Activated CD4-positive, alpha-beta memory T cell treated with anti-CD3 and anti-CD28 coated beads for 36 hours (primary cell): ENCODE measurements around the gene RORB. TPM values are rescaled to one million over a fixed set of nuclear protein-coding genes. Genes with fewer than 3 reads are reported as not detected.
A peak's percentile ranks its signal among the peaks of the same experiment; 100 is the strongest.

Experiments used
- CTCF ChIA-PET: fragments of 350-600 bp; sonication (Branson Sonifier 250); formaldehyde crosslinking; loops from one replicate; lab custom pipeline; 2021; ENCODE audit warnings: antibody characterized with exemption, inconsistent platforms; lab: Charles Lee
- POLR2A ChIA-PET: fragments of 350-600 bp; sonication (Branson Sonifier 250); formaldehyde crosslinking; loops from one replicate; lab custom pipeline; 2021; ENCODE audit warnings: antibody characterized with exemption; lab: Charles Lee
- DNase-seq: peaks from one replicate; pipeline ENCODE4 v3.0.0-alpha.2; 2020
- H3K27ac Mint-ChIP-seq: one replicate; pipeline ENCODE4 v1.8.0; 2021; ENCODE audit warnings: mixed read lengths
- H3K27me3 Mint-ChIP-seq: one replicate; pipeline ENCODE4 v1.8.0; 2021; ENCODE audit warnings: mixed read lengths
- H3K36me3 Mint-ChIP-seq: one replicate; pipeline ENCODE4 v1.8.0; 2021; ENCODE audit warnings: mixed read lengths
- H3K4me1 Mint-ChIP-seq: one replicate; pipeline ENCODE4 v1.8.0; 2021; ENCODE audit warnings: low read depth, mixed read lengths
- H3K4me3 Mint-ChIP-seq: one replicate; pipeline ENCODE4 v1.8.0; 2021; ENCODE audit warnings: mild to moderate bottlenecking, mixed read lengths
- H3K9me3 Mint-ChIP-seq: one replicate; pipeline ENCODE4 v1.8.0; 2021; ENCODE audit warnings: mixed read lengths
- intact Hi-C: fragments of 100-400 bp; cut with micrococcal nuclease; formaldehyde crosslinking; loops from one replicate; pipeline ENCODE4 v1.15.1; 2023
- total RNA-seq, 2 experiments: library from RNA; stranded (reverse); gene quantifications; one replicate each; pipeline ENCODE4 v1.2.3, GENCODE V29; 2021

Gene RORB
- total RNA-seq, 2 experiments from 2014 or later = 0.02 to 0.07 TPM

DNA sequence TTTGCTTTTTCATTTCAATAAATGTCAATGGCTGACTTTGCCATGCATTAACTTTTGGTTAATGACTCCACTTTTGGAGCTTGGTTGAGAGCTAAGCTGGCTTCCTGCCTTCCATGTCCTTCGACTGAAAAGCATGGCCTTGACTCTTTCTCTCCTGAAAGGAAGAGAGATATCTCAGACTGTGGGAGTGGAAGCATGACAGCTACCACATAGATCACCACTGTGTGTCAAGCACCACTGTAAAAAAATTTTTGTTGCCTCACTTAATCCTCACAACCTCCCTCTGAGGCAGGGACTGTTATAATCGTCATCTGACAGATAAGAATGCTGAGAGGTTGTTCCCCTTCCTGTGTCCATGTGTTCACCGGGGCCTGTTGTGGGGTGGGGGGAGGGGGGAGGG is 184.8 kb downstream of the RORB start:
- DNase-seq = no peak
- Mint-ChIP-seq H3K27me3 (peaks cover 4% of the 10 kb centered on the region), H3K4me1 (no peaks in the 10 kb centered on the region), H3K27ac (no peak overlapping the region), H3K36me3 (no peaks in the 10 kb centered on the region), H3K9me3 (no peaks in the 10 kb centered on the region), H3K4me3 (no peak overlapping the region)
- POLR2A ChIA-PET = no interaction called here
- CTCF ChIA-PET = no interaction called here
- intact Hi-C loops = no loop called here

DNA sequence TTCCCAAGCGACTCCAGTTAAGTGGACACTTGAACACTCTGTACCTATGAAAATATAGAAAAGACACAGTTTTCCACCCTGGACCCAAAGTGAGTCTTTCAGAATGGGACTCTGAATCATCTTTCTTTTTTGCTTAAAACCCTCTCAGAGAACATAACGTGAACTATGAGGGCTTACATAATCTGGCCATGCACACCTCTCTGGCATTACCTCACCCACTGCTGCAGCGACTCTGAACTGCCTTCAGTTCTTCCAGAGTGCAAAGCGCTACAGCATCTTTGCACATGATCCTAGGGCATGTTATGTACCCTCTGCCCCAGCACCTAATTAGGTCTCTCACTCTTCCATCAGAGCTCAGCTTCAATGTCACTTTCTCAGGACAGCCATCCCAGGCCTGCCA is 186.2 kb downstream of the RORB start:
- no peaks in the 10 kb centered on the region for H3K4me1 Mint-ChIP-seq
- no peak overlapping the region for H3K4me3 Mint-ChIP-seq
- H3K36me3 Mint-ChIP-seq = no peaks in the 10 kb centered on the region
- intact Hi-C loops = no loop called here
- no peak for DNase-seq
- ChIA-PET CTCF (no interaction called here), POLR2A (no interaction called here)
- peaks cover 4% of the 10 kb centered on the region for H3K27me3 Mint-ChIP-seq
- no peaks in the 10 kb centered on the region for H3K9me3 Mint-ChIP-seq
- H3K27ac Mint-ChIP-seq = no peak overlapping the region

DNA sequence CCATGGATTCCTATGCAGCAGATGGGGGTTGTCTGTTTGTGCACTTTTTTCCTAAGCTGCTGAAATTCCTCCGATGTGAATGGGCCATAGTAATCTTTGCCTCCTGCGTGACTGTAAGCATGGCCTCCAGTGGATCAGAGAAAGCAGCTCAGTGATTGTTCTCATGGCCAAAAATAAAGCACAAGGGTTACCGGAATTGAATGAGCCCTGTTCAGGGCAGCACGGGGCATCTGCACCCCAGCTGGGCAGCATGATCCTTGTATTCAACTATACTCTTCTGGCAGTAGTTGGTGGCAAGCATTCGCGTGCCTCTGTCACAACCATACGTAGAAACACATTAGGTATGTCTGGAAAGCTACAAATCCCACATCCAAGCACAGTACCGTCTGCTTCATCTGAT is 193.9 kb downstream of the RORB start:
- Mint-ChIP-seq H3K27ac (no peak overlapping the region), H3K36me3 (no peaks in the 10 kb centered on the region), H3K27me3 (peaks cover 1% of the 10 kb centered on the region), H3K4me1 (no peaks in the 10 kb centered on the region), H3K9me3 (no peaks in the 10 kb centered on the region), H3K4me3 (no peak overlapping the region)
- POLR2A ChIA-PET = no interaction called here
- intact Hi-C loops = no loop called here
- no peak for DNase-seq
- CTCF ChIA-PET = no interaction called here

DNA sequence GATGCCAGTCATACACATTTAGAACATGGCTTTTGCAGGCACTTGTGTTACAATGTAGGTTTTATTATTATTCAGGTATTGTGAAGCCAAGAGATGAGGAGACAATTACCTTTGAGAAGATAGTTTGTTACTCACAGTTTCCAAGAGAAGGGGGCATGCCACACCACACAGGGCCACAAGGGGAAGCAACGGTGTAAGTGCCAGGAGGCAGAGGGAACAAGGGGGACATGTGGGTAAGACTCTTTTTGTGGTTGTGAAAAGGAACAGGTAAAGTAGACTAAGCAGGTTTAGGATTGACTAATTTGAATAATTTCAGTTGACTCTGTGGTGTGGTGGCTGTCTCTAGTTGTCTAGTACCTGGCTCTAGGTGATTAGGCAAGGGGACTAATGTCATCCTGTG is 199.4 kb downstream of the RORB start:
- Mint-ChIP-seq H3K27me3 (peaks cover 13% of the 10 kb centered on the region), H3K4me1 (no peaks in the 10 kb centered on the region), H3K4me3 (no peak overlapping the region), H3K27ac (no peak overlapping the region), H3K36me3 (no peaks in the 10 kb centered on the region), H3K9me3 (no peaks in the 10 kb centered on the region)
- ChIA-PET POLR2A (no interaction called here), CTCF (no interaction called here)
- intact Hi-C loops = no loop called here
- peak; percentile 10 for DNase-seq

DNA sequence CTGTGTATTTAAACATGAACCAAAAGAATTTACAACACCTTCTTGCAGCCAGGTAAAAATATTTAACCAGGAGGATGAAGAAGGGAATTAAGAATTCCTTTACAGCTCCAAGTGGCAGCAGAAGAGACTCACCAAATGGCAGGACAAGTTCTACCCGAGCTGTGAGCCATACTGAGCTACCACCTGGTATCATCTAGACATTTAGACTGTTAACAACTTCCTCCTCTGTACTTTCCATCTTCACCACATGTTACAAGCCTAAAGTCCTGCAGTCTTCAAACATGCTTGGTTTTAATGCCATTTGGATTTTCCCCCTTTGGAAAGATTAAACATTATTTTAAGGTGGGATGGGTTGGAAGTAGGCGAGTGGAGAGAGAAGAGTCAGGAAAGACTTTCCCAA is 200.4 kb downstream of the RORB start:
- no peak overlapping the region for H3K27ac Mint-ChIP-seq
- no peaks in the 10 kb centered on the region for H3K9me3 Mint-ChIP-seq
- peaks cover 13% of the 10 kb centered on the region for H3K27me3 Mint-ChIP-seq
- H3K4me1 Mint-ChIP-seq = no peaks in the 10 kb centered on the region
- no peaks in the 10 kb centered on the region for H3K36me3 Mint-ChIP-seq
- no peak for DNase-seq
- intact Hi-C loops = no loop called here
- CTCF ChIA-PET = no interaction called here
- H3K4me3 Mint-ChIP-seq = no peak overlapping the region
- POLR2A ChIA-PET = no interaction called here

DNA sequence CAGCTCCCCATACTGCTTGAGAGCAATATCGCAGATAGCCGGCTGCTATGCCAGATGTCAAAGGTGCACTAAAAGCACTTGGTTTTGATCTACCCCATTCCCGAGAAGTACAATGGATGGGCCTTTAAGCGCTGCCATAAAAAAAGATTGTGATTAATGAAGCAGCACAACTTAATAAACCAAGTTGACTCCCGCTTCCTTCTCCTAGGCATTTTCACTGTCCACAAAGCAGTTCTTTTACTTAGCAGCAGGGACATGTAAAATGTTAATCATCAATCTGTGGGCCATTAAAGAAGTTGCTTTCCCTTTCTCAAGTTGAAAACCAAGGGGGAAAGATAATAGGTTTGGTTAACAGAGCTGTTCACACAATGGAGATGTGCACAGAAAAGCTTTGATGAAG is 214.2 kb downstream of the RORB start:
- CTCF ChIA-PET = no interaction called here
- no peaks in the 10 kb centered on the region for H3K9me3 Mint-ChIP-seq
- no peak overlapping the region for H3K27ac Mint-ChIP-seq
- intact Hi-C loops = no loop called here
- POLR2A ChIA-PET = no interaction called here
- no peaks in the 10 kb centered on the region for H3K27me3 Mint-ChIP-seq
- no peaks in the 10 kb centered on the region for H3K4me1 Mint-ChIP-seq
- DNase-seq = no peak
- no peak overlapping the region for H3K4me3 Mint-ChIP-seq
- no peaks in the 10 kb centered on the region for H3K36me3 Mint-ChIP-seq

DNA sequence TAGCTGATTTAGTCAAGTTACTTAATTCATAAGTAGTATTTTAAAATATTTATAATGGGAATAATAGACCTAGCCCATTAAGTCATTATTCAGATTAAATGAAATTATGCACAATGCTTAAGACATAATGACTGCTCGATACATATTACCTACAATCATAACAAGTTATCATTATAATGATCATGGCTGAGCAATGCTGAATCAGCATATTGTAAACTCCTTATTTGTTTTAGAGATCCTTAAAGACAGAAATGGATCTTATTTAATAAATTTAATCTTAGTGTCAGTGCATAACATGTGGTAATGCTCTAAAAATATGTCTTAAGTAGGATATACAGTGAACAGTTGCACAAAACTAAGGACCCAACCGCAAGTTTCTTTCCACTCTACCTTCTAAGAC is 221.6 kb downstream of the RORB start:
- ChIA-PET POLR2A (no interaction called here), CTCF (no interaction called here)
- no peaks in the 10 kb centered on the region for H3K36me3 Mint-ChIP-seq
- DNase-seq = no peak
- H3K9me3 Mint-ChIP-seq = no peaks in the 10 kb centered on the region
- intact Hi-C loops = no loop called here
- H3K4me1 Mint-ChIP-seq = no peaks in the 10 kb centered on the region
- no peaks in the 10 kb centered on the region for H3K27me3 Mint-ChIP-seq
- H3K4me3 Mint-ChIP-seq = no peak overlapping the region
- H3K27ac Mint-ChIP-seq = no peak overlapping the region

DNA sequence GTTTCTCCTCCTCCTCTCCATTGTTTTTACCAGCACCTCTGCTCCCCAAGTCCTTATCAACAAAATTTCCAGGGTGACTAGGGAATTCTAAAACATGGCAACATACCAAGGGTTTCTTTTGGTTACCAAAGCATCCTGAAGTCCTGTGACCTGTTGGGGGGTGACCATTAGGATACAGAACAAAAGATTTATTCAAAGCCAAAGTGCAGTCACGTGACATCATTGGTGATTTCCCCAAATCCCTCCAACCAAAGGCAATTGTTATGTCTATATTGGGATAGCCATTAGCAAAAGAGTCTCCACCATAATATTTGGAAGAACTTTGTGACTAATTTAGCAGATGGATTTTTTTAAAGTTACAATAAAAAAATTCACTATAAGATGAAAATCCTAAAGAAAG is 222.2 kb downstream of the RORB start:
- H3K9me3 Mint-ChIP-seq = no peaks in the 10 kb centered on the region
- ChIA-PET POLR2A (no interaction called here), CTCF (no interaction called here)
- intact Hi-C loops = no loop called here
- H3K4me1 Mint-ChIP-seq = no peaks in the 10 kb centered on the region
- no peak overlapping the region for H3K4me3 Mint-ChIP-seq
- DNase-seq = no peak
- no peak overlapping the region for H3K27ac Mint-ChIP-seq
- H3K36me3 Mint-ChIP-seq = no peaks in the 10 kb centered on the region
- H3K27me3 Mint-ChIP-seq = no peaks in the 10 kb centered on the region

DNA sequence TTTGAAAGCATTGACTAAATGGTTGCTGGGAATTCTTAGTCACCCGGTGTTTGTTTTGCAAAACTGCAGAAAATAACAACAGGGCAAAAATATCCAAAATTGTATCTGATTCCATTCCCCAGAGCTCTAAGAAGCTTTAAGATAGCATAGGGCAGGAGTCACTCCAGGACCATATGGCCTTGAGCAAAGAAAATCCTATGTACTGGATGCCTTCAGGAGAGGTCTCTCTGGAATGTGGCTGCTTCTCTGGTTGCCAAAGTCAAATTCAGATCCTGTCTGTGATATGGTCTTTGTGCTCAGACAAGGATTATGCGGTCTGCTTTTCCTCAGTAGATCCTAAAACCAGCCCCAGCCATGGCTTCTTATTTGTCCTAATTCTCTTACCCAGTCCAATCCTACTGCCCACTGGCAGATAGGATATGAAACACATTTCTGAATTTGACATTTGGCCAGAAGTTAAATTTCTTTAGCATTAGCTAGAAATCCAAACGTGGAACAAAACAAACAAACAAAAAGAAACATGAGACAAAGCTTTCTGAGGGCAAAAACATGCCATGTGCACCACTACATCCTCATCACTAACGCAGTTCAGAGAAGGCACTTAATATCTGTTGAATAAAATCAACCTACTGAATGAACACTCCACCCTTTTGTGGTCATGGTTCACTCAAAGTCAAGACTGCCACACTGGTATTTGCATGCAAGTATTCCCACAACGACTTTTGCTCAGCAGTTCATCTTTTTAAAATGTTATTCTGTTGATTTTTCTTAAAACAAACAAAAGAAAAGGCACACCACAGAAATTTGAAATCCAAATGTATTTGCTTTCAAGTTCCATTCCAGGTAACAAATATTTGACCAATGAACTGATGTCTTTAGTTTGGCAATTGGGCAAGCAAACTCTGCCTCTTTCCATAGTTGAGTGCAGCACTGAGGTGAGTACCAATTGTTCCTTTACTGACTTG is 224.8 kb downstream of the RORB start:
- Mint-ChIP-seq H3K27me3 (peaks cover 2% of the 10 kb centered on the region), H3K27ac (no peak overlapping the region), H3K36me3 (no peaks in the 10 kb centered on the region), H3K4me3 (no peak overlapping the region), H3K4me1 (no peaks in the 10 kb centered on the region), H3K9me3 (no peaks in the 10 kb centered on the region)
- ChIA-PET CTCF (no interaction called here), POLR2A (no interaction called here)
- DNase-seq = no peak
- intact Hi-C loops = no loop called here

DNA sequence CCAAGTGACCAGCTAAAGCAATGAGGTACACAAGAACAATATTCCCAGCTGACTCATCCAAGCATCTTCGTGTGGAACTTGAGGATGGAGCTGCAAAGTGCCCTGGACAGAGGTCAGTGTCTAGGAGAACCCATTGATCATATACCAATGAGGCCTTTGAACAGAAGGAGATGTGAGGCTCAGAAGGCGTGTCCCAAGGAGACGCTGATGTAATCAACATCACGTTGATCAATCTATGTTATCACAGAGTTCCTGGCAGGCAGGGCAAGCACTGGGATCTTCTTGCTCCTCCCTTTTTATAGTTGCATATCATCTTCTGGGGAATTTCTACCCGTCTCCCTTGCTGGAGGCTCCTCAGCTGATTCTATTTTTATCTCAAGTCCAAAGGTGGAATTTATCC is 227.2 kb downstream of the RORB start:
- DNase-seq = no peak
- ChIA-PET POLR2A (no interaction called here), CTCF (no interaction called here)
- intact Hi-C loops = no loop called here
- Mint-ChIP-seq H3K27ac (no peak overlapping the region), H3K4me3 (no peak overlapping the region), H3K9me3 (no peaks in the 10 kb centered on the region), H3K4me1 (no peaks in the 10 kb centered on the region), H3K36me3 (no peaks in the 10 kb centered on the region), H3K27me3 (peaks cover 2% of the 10 kb centered on the region)

DNA sequence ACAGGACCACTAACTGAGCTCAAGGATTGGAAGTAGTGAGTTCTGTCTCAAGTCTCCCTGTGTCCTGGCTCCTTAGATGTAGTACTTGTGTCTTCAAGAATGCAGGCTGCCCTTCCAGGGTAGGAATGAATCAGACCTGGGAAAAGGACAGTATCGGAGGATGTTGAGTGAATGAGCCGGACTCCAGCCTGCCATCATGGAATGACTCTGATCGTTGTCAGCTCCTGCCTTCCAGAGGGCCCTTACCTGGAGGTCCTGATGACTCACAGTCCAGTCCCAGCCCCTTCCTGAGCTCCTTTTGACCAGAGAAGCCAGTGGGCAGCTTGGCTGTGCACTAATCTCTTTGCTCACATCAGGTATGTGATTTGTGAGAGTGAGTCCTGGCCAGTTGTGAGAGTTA is 229.4 kb downstream of the RORB start:
- POLR2A ChIA-PET = no interaction called here
- Mint-ChIP-seq H3K4me1 (no peaks in the 10 kb centered on the region), H3K36me3 (no peaks in the 10 kb centered on the region), H3K27me3 (peaks cover 2% of the 10 kb centered on the region), H3K27ac (no peak overlapping the region), H3K4me3 (no peak overlapping the region), H3K9me3 (no peaks in the 10 kb centered on the region)
- CTCF ChIA-PET = no interaction called here
- DNase-seq = no peak
- intact Hi-C loops = no loop called here

DNA sequence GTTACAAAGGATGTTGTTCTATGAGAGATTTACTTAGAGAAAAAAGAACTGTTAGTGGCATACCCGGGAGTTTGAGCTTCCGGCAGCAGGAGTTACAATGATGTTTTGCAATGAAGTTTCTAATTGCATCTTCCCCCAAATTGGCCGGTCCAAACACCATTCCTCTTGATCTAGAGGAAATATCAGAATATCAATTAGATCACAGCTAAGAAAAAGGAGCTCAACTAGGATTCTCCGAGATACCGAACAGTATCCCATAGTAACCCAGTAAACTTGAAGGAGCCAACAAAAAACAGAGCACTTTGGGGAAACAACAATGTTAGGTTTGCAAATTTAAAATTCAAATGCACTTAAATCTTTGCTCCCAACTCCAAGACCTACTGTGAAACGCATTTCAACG is 231.0 kb downstream of the RORB start:
- peaks cover 2% of the 10 kb centered on the region for H3K27me3 Mint-ChIP-seq
- no peak for DNase-seq
- no peaks in the 10 kb centered on the region for H3K9me3 Mint-ChIP-seq
- ChIA-PET POLR2A (no interaction called here), CTCF (no interaction called here)
- no peaks in the 10 kb centered on the region for H3K36me3 Mint-ChIP-seq
- no peak overlapping the region for H3K27ac Mint-ChIP-seq
- no peak overlapping the region for H3K4me3 Mint-ChIP-seq
- no peaks in the 10 kb centered on the region for H3K4me1 Mint-ChIP-seq
- intact Hi-C loops = no loop called here

DNA sequence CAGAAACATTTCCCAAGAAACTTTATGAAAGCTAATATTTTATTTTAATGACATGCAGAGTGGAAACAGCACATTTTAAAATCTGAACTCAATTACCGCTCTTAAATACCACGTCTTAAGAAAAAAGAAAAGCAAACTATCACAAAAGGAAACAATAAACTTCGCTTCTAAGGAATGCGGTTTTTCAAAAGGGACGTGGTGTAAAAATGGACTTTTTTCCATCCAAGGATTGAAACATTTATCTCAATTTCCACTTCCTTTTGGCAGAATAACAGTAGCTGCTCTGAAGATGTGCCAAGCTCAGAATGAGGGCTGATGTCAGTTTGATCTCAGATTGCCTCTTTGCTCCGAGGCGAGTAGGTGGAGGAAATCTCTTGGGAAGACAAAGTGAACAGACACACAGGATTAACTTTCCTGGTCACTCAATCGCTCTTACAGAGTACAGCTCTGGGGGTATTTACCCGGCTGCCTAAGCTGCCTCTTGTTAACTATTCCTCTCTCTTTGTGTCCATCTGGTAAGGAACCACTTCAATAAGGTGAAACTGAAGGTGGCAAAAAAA is 232.1 kb downstream of the RORB start:
- no peak for DNase-seq
- Mint-ChIP-seq H3K27me3 (peaks cover 2% of the 10 kb centered on the region), H3K4me3 (no peak overlapping the region), H3K36me3 (no peaks in the 10 kb centered on the region), H3K4me1 (no peaks in the 10 kb centered on the region), H3K9me3 (no peaks in the 10 kb centered on the region), H3K27ac (no peak overlapping the region)
- ChIA-PET CTCF (no interaction called here), POLR2A (no interaction called here)
- intact Hi-C loops = no loop called here
